OCI-LY1 (cell line): ENCODE results near the gene GNAZ.

Experiments used
- H2AFZ ChIP-seq: fragments of 200-600 bp; sonication (generic), shearing (Covaris generic); 2 replicates; pipeline ENCODE4 v1.6.0; 2014; ENCODE audit warnings: antibody characterized with exemption, mild to moderate bottlenecking, low read length
- H3F3A ChIP-seq: fragments of 200-600 bp; sonication (generic), shearing (Covaris generic); 2 replicates; pipeline ENCODE4 v1.6.0; 2014; ENCODE audit warnings: mild to moderate bottlenecking, antibody characterized with exemption, low read length, moderate library complexity; ENCODE audit not compliant: insufficient read depth
- H3K27ac ChIP-seq: fragments of 200-600 bp; sonication (generic); 2 replicates; pipeline ENCODE4 v1.5.1; 2014; ENCODE audit warnings: low read length, mixed run types, mild to moderate bottlenecking, low read depth; ENCODE audit not compliant: poor library complexity, severe bottlenecking
- H3K27me3 ChIP-seq: fragments of 200-600 bp; sonication (generic); 2 replicates; pipeline ENCODE4 v1.6.0; 2014; ENCODE audit warnings: antibody characterized with exemption, mild to moderate bottlenecking, low read length, moderate library complexity; ENCODE audit not compliant: insufficient read depth
- H3K36me3 ChIP-seq: fragments of 200-600 bp; sonication (generic); 2 replicates; pipeline ENCODE4 v1.6.1; 2014; ENCODE audit warnings: mild to moderate bottlenecking, antibody characterized with exemption, low read length, moderate library complexity, mixed read lengths; ENCODE audit not compliant: insufficient read depth
- H3K4me1 ChIP-seq: fragments of 200-600 bp; sonication (generic); 2 replicates; pipeline ENCODE4 v1.5.1; 2014; ENCODE audit warnings: mild to moderate bottlenecking, low read length, moderate library complexity; ENCODE audit not compliant: insufficient read depth, severe bottlenecking
- H3K4me2 ChIP-seq: fragments of 200-600 bp; sonication (generic), shearing (Covaris generic); 2 replicates; pipeline ENCODE4 v1.6.1; 2014; ENCODE audit warnings: low read length
- H3K4me3 ChIP-seq: fragments of 200-600 bp; sonication (generic); 2 replicates; pipeline ENCODE4 v1.5.1; 2014; ENCODE audit warnings: low read length, low read depth, mild to moderate bottlenecking, mixed read lengths; ENCODE audit not compliant: poor library complexity, severe bottlenecking
- H3K79me2 ChIP-seq: fragments of 200-600 bp; shearing (Covaris generic); 2 replicates; pipeline ENCODE4 v1.6.1; 2016; ENCODE audit warnings: mixed run types, low read length, mixed read lengths; ENCODE audit not compliant: insufficient read depth
- H3K9ac ChIP-seq: fragments of 200-600 bp; sonication (generic), shearing (Covaris generic); 2 replicates; pipeline ENCODE4 v1.6.1; 2014; ENCODE audit warnings: mild to moderate bottlenecking, low read length, mixed read lengths
- H3K9me2 ChIP-seq: fragments of 200-600 bp; sonication (generic), shearing (Covaris generic); 2 replicates; pipeline ENCODE4 v1.6.1; 2014; ENCODE audit warnings: low read depth, mild to moderate bottlenecking, low read length, mixed read lengths
- H3K9me3 ChIP-seq: fragments of 200-600 bp; shearing (Covaris generic); 2 replicates; pipeline ENCODE4 v1.6.1; 2014; ENCODE audit warnings: low read length, mixed read lengths
- H4K20me1 ChIP-seq: fragments of 200-600 bp; sonication (generic), shearing (Covaris generic); 2 replicates; pipeline ENCODE4 v1.6.0; 2016; ENCODE audit warnings: mild to moderate bottlenecking, low read length; ENCODE audit not compliant: insufficient read depth
- EZH2 ChIP-seq: fragments of 200-600 bp; sonication (generic), shearing (Covaris generic); IDR thresholded peaks from 2 replicates; pipeline ENCODE4 v1.8.0; 2017; ENCODE audit warnings: borderline replicate concordance, mixed run types, mild to moderate bottlenecking, antibody characterized with exemption, low read length, moderate library complexity, mixed read lengths
- TF ChIP-seq, protein P1 (sequence below): fragments of 200-600 bp; sonication (generic), shearing (Covaris generic); IDR thresholded peaks from 2 replicates; pipeline ENCODE4 v1.5.1; 2017; ENCODE audit warnings: mild to moderate bottlenecking, antibody characterized with exemption, low read length, moderate library complexity, mixed read lengths

Gene GNAZ

GRCh38 chr22:23166841-23167616 lies 96.7 kb downstream of the GNAZ start:
- Histone ChIP-seq H3K27me3 (no peaks in the 10 kb centered on the region), H3K4me2 (no peak overlapping the region), H3K9ac (no peak overlapping the region), H3K4me3 (no peak overlapping the region), H3K9me2 (no peaks in the 10 kb centered on the region), H4K20me1 (no peaks in the 10 kb centered on the region), H3F3A (no peaks in the 10 kb centered on the region), H2AFZ (no peak overlapping the region), H3K79me2 (no peaks in the 10 kb centered on the region), H3K27ac (no peak overlapping the region), H3K4me1 (no peaks in the 10 kb centered on the region), H3K36me3 (no peaks in the 10 kb centered on the region), H3K9me3 (no peaks in the 10 kb centered on the region)
- TF ChIP-seq EZH2 = no peak

DNA sequence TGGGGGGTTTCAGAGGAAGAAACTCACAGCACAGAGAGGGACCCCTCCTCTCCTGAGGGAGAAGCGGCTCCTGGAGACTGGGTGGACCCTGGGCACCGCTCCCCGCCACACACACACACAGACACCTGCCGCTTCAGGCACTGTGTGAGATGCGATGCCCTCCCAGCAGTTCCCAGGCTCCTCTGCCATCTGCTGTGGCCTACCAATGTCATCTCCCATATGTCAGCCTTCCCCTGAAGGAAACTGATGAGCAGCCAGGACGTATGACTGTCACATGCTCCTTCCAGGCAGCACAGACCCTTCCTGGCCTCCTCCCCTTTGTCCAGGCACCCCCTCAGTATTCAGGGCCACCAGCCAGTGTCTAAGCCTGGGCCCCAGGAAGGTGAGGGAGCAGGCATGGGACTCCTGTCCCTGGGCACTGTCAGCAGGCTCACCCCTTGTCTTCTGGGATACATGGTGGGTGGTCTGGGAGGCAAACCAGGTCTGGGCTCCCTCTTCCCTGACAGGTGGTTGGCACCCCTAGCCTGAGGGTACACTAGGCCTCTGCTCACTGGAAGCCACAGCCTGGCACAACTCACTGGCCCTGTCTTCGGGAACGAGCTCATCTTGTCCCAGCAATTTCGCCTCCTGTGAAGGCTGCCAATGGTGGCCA lies 98.2 kb downstream of the GNAZ start:
- Histone ChIP-seq H4K20me1 (no peaks in the 10 kb centered on the region), H3K9ac (no peak overlapping the region), H3K36me3 (no peaks in the 10 kb centered on the region), H3K79me2 (no peaks in the 10 kb centered on the region), H3K27ac (no peak overlapping the region), H3K9me2 (no peaks in the 10 kb centered on the region), H2AFZ (no peak overlapping the region), H3K27me3 (no peaks in the 10 kb centered on the region), H3K9me3 (no peaks in the 10 kb centered on the region), H3K4me3 (no peak overlapping the region), H3K4me2 (no peak overlapping the region), H3K4me1 (no peaks in the 10 kb centered on the region), H3F3A (no peaks in the 10 kb centered on the region)
- TF ChIP-seq EZH2 = no peak
- TF ChIP-seq, protein P1, sequence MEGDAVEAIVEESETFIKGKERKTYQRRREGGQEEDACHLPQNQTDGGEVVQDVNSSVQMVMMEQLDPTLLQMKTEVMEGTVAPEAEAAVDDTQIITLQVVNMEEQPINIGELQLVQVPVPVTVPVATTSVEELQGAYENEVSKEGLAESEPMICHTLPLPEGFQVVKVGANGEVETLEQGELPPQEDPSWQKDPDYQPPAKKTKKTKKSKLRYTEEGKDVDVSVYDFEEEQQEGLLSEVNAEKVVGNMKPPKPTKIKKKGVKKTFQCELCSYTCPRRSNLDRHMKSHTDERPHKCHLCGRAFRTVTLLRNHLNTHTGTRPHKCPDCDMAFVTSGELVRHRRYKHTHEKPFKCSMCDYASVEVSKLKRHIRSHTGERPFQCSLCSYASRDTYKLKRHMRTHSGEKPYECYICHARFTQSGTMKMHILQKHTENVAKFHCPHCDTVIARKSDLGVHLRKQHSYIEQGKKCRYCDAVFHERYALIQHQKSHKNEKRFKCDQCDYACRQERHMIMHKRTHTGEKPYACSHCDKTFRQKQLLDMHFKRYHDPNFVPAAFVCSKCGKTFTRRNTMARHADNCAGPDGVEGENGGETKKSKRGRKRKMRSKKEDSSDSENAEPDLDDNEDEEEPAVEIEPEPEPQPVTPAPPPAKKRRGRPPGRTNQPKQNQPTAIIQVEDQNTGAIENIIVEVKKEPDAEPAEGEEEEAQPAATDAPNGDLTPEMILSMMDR = no peak

GRCh38 chr22:23169043-23169406 lies 98.7 kb downstream of the GNAZ start:
- H3K4me3 ChIP-seq = no peak overlapping the region
- no peak for TF ChIP-seq EZH2
- TF ChIP-seq, protein P1 = no peak
- no peaks in the 10 kb centered on the region for H3K79me2 ChIP-seq
- no peak overlapping the region for H3K4me2 ChIP-seq
- H2AFZ ChIP-seq = no peak overlapping the region
- no peaks in the 10 kb centered on the region for H3K27me3 ChIP-seq
- H3K9me3 ChIP-seq = no peaks in the 10 kb centered on the region
- H4K20me1 ChIP-seq = no peaks in the 10 kb centered on the region
- no peak overlapping the region for H3K9ac ChIP-seq
- H3K36me3 ChIP-seq = no peaks in the 10 kb centered on the region
- no peaks in the 10 kb centered on the region for H3K4me1 ChIP-seq
- H3K27ac ChIP-seq = no peak overlapping the region
- no peaks in the 10 kb centered on the region for H3F3A ChIP-seq
- no peaks in the 10 kb centered on the region for H3K9me2 ChIP-seq
